Small intestine (tissue), 7 donors: Measurements from ENCODE around the gene GADD45A. TPM values are rescaled to one million over a fixed set of nuclear protein-coding genes. Genes with fewer than 3 reads are reported as not detected.

ENCODE experiments used
- DNase-seq, 2 donors: peaks; one replicate each; pipeline versions ENCODE4 v3.0.0 to v3.0.0-alpha.2; 2013
- FAIRE-seq: peaks from 2 replicates; lab custom pipeline; 2012; peaks lifted over from hg19 to GRCh38; lab: Jason Lieb, UNC
- H3K27ac ChIP-seq, 3 donors: one replicate each; pipeline ENCODE4 v1.5.1; 2013; ENCODE audit warnings: low read length in 2 of 3, mild to moderate bottlenecking in 2 of 3, control low read depth in 1 of 3, inconsistent platforms in 1 of 3, low read depth in 1 of 3, moderate library complexity in 1 of 3
- H3K27me3 ChIP-seq, 3 donors: one replicate each; pipeline ENCODE4 v1.6.1; 2013; ENCODE audit warnings: low read length in 3 of 3, inconsistent platforms in 1 of 3; ENCODE audit not compliant: control insufficient read depth in 3 of 3, insufficient read depth in 3 of 3
- H3K36me3 ChIP-seq, 3 donors: one replicate each; pipeline ENCODE4 v1.6.1; 2013; ENCODE audit warnings: low read length in 3 of 3, inconsistent platforms in 1 of 3, low read depth in 1 of 3, mild to moderate bottlenecking in 1 of 3, moderate library complexity in 1 of 3; ENCODE audit not compliant: control insufficient read depth in 3 of 3, insufficient read depth in 2 of 3
- H3K4me1 ChIP-seq, 3 donors: one replicate each; pipeline ENCODE4 v1.6.1; 2013; ENCODE audit warnings: low read length in 2 of 3, inconsistent platforms in 1 of 3, low read depth in 1 of 3, mild to moderate bottlenecking in 1 of 3, moderate library complexity in 1 of 3; ENCODE audit not compliant: control insufficient read depth in 3 of 3, insufficient read depth in 2 of 3
- H3K4me3 ChIP-seq, 3 donors: one replicate each; pipeline ENCODE4 v1.5.1; 2013; ENCODE audit warnings: low read length in 3 of 3, control low read depth in 1 of 3, inconsistent platforms in 1 of 3, low read depth in 1 of 3, mild to moderate bottlenecking in 1 of 3, moderate library complexity in 1 of 3
- H3K9me3 ChIP-seq, 2 donors: one replicate each; pipeline ENCODE4 v1.6.1; 2013; ENCODE audit warnings: low read depth in 1 of 2, low read length in 1 of 2; ENCODE audit not compliant: control insufficient read depth in 2 of 2, insufficient read depth in 1 of 2
- WGBS, 3 donors: extraction: QIAGEN DNeasy Blood & Tissue Kit; methylation state at CpG; one replicate each; pipeline ENCODE4 v1.1.7; 2013; 5-methylcytosine and 5-hydroxymethylcytosine counted together
- polyA plus RNA-seq, 4 donors: library from polyadenylated mRNA; stranded (reverse) in 3 of 4; unstranded in 1 of 4; fragments of 200-250 nt in 3 of 4; fragments of 120-200 nt in 1 of 4; gene quantifications; one replicate each; pipeline versions ENCODE4 v1.2.1 to v1.2.3, GENCODE V29; 2013
- donor health status: healthy with polysubstance abuse.
- donor health status: control.
- donor health status: control.
- donor health status: Bipolar disorder and iron deficiency.
- donor health status: healthy.

Gene GADD45A
- polyA plus RNA-seq, 4 donors: 31.2 to 76.3 (median 50.9) TPM

DNA sequence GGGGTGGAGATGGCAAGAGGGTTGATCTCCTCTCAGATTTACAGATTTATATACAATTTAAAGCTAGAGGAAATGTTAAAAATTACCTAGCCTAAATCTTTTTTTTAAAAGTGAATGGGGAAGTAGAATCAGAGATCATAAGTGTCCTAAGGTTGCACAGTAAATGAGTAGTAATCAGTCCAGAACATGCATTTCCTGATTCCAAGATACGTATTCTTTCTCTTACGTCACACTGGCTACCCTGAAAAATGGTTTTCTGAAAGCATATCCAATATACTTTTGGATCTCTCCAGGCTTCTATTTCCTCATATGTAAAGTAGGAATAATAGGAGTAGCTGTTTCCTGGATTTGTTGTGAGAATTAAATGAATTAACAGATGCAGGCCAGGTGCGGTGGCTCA, 11.7 kb downstream of the GADD45A start:
- no peaks in the 10 kb centered on the region for H3K9me3 ChIP-seq
- H3K36me3 ChIP-seq: peaks cover 0 to 3% (median 0%) of the 10 kb centered on the region in 3 donors
- FAIRE-seq (no peak), DNase-seq (no peak)
- H3K27me3 ChIP-seq: no peaks in the 10 kb centered on the region
- 68 to 77% (median 74%) methylated on average over 3 of the region's 3 CpGs for WGBS, 3 donors
- H3K4me3 ChIP-seq: no peak overlapping the region
- H3K4me1 ChIP-seq: peaks cover 0 to 5% (median 0%) of the 10 kb centered on the region in 3 donors
- H3K27ac ChIP-seq: no peak overlapping the region

DNA sequence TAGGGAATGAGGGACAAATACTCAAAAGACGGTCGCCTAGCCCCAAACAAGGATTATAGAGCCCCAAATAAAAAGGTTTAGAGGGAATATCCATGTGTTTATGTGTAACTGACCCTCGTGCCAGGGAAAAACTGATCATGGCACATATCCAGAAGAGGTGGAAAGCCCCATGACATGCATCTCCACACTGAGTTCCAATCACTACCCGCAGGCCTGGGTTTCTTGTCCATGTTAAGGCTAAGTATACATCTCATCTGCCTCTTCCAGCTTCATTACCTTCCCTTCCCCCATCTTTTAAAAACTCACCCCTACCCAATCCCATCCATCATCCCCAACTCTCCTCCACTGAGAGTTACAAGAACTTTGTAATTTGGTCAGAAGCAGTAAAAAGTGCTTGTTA, 15.2 kb downstream of the GADD45A start:
- DNase-seq (no peak), FAIRE-seq (no peak)
- Histone ChIP-seq H3K4me1 (peaks cover 0 to 5% (median 0%) of the 10 kb centered on the region in 3 donors), H3K36me3 (peaks cover 0 to 13% (median 2%) of the 10 kb centered on the region in 3 donors), H3K9me3 (no peaks in the 10 kb centered on the region), H3K27ac (peak overlapping the region in 1 of 3 donors; percentile 62), H3K27me3 (no peaks in the 10 kb centered on the region), H3K4me3 (no peak overlapping the region)
- WGBS, 3 donors: 79 to 91% (median 88%) methylated on average over 4 of the region's 4 CpGs

DNA sequence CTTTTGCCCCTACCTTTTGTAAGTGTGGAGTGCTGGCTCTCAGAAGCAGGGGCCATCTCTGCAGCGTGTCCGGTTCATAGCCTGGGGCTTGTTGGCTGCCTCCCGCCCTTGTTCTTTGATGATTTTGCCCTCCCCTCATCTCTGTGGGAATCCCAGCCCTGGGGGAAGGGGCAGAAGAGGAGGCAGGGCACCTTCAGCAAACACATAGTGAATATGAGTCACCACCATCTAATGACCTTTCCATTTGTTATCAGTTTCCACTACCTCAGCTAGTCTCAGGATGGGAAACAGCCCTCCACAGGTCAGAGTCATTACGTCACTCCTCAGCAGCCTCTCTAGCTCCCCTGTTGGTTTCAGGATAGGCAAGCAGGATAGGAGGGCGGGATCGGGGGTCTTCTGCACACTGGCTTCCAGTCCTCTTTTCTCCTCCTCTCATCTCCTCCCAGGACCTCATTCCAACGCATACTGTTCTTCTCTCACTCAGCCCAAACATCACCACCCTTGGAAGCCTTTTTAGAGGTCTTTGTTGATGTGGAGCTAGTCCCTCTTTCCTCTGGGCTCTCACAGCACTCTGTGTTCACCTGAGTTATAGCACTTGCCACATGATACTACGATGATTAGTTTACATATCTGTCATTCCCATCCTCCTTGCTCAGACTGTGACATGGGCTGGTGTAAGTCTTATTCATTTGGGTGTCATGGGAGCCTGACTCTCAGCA, 15.8 kb downstream of the GADD45A start:
- Histone ChIP-seq H3K27ac (peak overlapping the region in 1 of 3 donors; percentile 77), H3K4me3 (no peak overlapping the region), H3K27me3 (no peaks in the 10 kb centered on the region), H3K4me1 (peaks cover 0 to 5% (median 0%) of the 10 kb centered on the region in 3 donors), H3K36me3 (peaks cover 0 to 18% (median 2%) of the 10 kb centered on the region in 3 donors), H3K9me3 (no peaks in the 10 kb centered on the region)
- 60 to 75% (median 67%) methylated on average over 8 of the region's 8 CpGs for WGBS, 3 donors
- FAIRE-seq: no peak
- peak; percentile 75 to 87 for DNase-seq

DNA sequence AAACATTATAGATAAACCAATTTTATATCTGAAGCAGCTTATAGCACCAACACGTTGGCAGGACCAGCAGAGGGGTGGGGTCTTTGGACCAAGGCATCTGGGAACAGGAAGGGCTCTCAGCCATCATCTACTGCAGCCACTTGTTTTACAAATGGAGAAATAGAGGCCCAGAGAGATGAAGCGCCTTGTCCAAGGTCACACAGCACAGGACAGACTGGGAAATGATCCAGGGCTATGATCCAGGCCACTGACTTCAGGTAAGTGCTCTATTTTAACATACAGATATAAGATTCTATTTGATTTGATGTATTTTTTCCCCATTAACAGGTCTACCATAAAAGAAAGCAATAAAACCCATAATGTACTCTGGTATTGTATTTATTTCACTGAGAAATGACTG, 16.9 kb downstream of the GADD45A start:
- WGBS, 3 donors: 63 to 71% (median 65%) methylated on average over 2 of the region's 2 CpGs

DNA sequence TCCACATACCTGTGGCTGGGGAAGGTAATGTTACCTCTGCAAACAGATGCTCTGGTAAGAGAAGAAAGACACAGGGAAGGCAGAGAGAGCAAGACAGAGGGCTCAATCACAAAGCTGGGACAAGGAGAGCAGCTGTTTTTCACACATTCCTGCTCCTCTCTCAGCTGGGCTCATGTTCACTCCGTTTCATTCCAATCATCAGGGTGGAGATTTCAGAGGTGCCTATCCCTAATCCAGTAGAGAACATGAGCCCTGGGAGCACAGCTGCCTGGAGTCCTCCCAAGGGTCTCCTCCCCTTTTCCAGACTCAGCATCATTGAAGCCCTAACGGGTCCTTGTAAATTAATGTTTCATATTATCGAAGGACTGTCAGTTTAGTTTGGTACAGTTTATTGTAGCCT, 19.4 kb downstream of the GADD45A start:
- Histone ChIP-seq H3K4me3 (no peak overlapping the region), H3K27me3 (no peaks in the 10 kb centered on the region), H3K4me1 (peaks cover 0 to 8% (median 5%) of the 10 kb centered on the region in 3 donors), H3K27ac (no peak overlapping the region), H3K9me3 (no peaks in the 10 kb centered on the region), H3K36me3 (peaks cover 0 to 32% (median 9%) of the 10 kb centered on the region in 3 donors)
- DNase-seq (no peak), FAIRE-seq (no peak)
- 86 to 92% (median 87%) methylated on average over 3 of the region's 3 CpGs for WGBS, 3 donors

More for the DNA sequence above, 16.9 kb downstream of the GADD45A start:
- Histone ChIP-seq H3K9me3 (no peaks in the 10 kb centered on the region), H3K27ac (peak overlapping the region in 1 of 3 donors; percentile 77), H3K4me3 (no peak overlapping the region), H3K4me1 (peaks cover 0 to 5% (median 0%) of the 10 kb centered on the region in 3 donors), H3K36me3 (peaks cover 0 to 23% (median 6%) of the 10 kb centered on the region in 3 donors), H3K27me3 (no peaks in the 10 kb centered on the region)
- no peak for FAIRE-seq
- no peak for DNase-seq

DNA sequence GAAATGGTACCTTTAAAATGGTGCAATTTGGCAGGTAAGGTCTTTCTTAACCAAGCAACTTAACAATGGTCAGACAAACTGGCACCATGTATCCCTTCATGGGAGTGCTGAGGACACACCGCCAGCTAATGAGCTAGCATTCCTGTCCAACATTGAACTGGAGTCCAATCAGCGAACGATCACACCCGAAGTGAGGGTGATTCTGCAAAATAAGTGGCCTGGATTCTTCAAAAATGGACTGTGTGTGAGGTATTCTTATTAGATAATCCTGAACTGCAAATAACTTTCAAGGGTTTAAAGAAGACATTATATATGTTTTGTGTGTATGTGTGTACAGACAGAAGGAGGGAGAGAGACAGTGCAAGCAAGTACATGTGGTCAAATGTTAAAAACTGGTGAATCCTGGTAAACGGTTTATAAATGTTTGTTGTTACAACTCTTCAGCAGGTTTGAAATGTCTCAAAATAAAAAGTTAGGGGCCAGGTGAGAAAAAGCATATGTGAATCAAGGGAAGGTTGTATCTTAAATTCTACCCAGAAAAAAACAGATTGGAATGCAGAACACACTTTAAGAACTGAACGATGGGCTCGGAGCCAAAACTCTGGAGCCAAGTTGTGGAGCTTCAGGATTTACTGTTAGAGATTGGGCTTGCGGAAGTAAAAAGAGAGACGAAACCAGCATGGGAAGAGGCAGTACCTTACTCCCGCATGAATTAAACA, 20.9 kb downstream of the GADD45A start:
- no peak for DNase-seq
- H3K27ac ChIP-seq: no peak overlapping the region
- H3K9me3 ChIP-seq: no peaks in the 10 kb centered on the region
- no peak overlapping the region for H3K4me3 ChIP-seq
- no peaks in the 10 kb centered on the region for H3K27me3 ChIP-seq
- FAIRE-seq: no peak
- WGBS, 3 donors: 85 to 91% (median 86%) methylated on average over 10 of the region's 10 CpGs
- H3K36me3 ChIP-seq: peaks cover 0 to 36% (median 9%) of the 10 kb centered on the region in 3 donors
- H3K4me1 ChIP-seq: peaks cover 0 to 14% (median 9%) of the 10 kb centered on the region in 3 donors

DNA sequence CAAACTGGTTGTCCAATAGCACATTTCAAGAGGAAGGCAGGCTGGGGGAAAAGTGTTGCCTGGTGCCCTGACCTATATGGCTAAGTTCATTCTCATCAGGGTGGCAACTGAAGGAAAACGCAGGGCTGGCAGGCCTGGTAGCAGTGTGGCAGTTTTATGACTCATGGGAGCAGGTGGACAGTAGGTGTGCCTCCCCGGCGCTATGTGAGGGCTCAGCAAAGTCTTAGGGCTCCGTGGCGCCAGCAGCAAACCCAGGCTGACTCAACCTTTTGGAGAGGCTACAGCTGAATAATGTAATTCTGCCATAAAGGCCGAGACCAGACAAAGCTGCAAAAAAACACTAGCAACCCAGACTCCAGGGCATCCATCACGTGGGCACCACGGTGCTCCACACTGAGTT, 23.6 kb downstream of the GADD45A start:
- H3K4me1 ChIP-seq: peaks cover 2 to 26% (median 21%) of the 10 kb centered on the region in 3 donors
- WGBS, 3 donors: 23 to 64% (median 45%) methylated on average over 8 of the region's 8 CpGs
- no peak overlapping the region for H3K4me3 ChIP-seq
- H3K36me3 ChIP-seq: peaks cover 0 to 34% (median 9%) of the 10 kb centered on the region in 3 donors
- FAIRE-seq: no peak
- no peaks in the 10 kb centered on the region for H3K27me3 ChIP-seq
- DNase-seq: peak in 1 of 2 donors; percentile 81
- H3K9me3 ChIP-seq: no peaks in the 10 kb centered on the region
- peak overlapping the region in 1 of 3 donors; percentile 8 for H3K27ac ChIP-seq

DNA sequence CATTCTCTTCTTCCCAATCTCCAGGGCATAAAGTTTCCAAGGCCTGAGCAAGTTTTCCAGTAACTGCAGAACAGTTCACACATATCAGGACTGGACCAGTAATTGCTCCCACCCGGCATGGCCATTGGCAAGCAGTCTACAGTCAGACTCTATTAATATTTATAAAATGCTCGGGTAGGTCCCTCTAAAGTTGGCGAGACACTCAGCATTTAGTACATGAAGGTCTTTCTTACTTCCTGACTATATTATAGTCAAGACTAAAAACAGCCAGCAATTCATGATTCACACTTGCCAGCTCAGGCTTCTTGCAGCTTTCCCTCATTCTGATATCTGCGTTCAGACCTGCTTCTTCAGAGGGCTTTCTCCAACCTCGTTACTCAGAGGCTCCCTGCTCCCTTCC, 25.4 kb downstream of the GADD45A start:
- 58 to 72% (median 65%) methylated on average over 5 of the region's 5 CpGs for WGBS, 3 donors
- H3K36me3 ChIP-seq: peaks cover 0 to 31% (median 7%) of the 10 kb centered on the region in 3 donors
- no peaks in the 10 kb centered on the region for H3K9me3 ChIP-seq
- no peak overlapping the region for H3K4me3 ChIP-seq
- peaks cover 2 to 37% (median 23%) of the 10 kb centered on the region in 3 donors for H3K4me1 ChIP-seq
- H3K27me3 ChIP-seq: no peaks in the 10 kb centered on the region
- DNase-seq (no peak), FAIRE-seq (no peak)
- peak overlapping the region in 1 of 3 donors; percentile 34 for H3K27ac ChIP-seq
